ENCODE data around the gene IRF1.
A peak's percentile ranks its signal among the peaks of the same experiment; 100 is the strongest.
"Not testable (repeated sequence)": the region's sequence is repeated elsewhere in the genome, so short reads cannot be mapped to it uniquely, and the experiment has no call there.

Gene IRF1, protein sequence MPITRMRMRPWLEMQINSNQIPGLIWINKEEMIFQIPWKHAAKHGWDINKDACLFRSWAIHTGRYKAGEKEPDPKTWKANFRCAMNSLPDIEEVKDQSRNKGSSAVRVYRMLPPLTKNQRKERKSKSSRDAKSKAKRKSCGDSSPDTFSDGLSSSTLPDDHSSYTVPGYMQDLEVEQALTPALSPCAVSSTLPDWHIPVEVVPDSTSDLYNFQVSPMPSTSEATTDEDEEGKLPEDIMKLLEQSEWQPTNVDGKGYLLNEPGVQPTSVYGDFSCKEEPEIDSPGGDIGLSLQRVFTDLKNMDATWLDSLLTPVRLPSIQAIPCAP

DNA sequence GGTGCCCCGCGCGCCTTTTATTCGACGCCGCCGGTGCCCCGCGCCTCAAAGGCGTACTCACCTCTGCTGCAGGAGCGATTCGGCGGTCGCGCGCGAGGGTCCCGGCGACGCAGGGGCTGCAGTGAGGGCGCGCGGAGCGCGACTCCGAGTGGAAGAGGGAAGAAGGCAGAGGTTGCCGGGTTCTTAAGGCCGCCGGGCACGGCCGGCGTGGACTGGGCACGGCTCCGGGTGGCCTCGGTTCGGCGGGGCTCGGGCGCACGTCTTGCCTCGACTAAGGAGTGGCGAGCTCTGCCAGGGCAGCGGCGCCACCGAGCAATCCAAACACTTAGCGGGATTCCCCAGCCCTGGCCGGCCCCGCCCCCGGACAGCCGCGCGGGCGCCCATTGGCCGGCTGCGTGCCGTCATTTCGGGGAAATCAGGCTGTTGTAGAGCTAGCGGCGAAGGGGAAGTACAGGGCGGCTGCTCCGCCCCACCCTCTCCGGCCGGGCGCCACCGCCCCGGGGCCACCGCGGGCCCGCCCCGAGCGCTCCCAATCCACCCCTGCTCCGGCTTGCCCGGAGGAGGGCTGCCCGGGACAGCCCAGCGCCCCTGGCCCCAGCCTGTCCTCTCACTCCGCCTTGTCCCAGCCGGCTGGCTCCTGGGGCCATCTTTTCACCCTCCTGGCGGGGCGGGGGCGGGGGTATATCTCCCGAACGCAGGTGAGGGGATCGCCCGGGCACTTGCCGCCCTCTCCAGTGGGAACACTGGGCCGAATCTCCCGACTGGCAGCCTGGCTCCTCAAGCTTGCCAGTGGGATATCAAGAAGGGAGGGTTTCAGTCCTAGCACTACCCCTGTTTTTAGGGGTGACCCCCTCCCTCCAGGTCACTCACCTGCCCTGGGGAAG, at the start of gene IRF1:
IRF1 (minus strand) TSS at position 290 of the 884 bp plus-strand sequence. CDS start 1,295 bp downstream, outside the sequence.
- no peak for DNase-seq (ENCODE audit: low read depth, low spot score)

GRCh38 chr5:132540149-132540548, 49.6 kb upstream of the IRF1 start:
- no peak for DNase-seq (ENCODE audit: low read depth, low spot score)

- DNase-seq (ENCODE audit: low read depth, low spot score): no peak
These were observed 49.1 kb upstream of the IRF1 start for GRCh38 chr5:132539716-132540115.

DNA sequence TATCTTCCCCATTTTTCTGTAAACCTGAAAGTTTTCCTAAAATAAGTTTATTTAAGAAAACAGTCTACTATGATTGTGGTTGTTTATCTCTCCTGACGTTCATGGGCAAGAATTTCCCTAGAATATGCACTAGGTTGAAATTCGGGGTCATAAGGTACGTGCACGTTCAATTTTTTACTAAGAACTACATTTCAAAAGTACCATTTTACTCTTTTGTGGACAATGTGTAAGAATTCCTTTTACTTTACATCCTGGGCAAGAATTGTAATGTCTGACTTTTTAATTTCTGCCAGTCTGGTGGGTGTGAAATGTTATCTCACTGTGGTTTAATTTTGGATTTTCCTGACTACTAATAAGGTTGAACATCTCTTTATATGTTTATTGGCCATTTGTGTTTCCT, 40.4 kb upstream of the IRF1 start:
- DNase-seq (ENCODE audit: low read depth, low spot score): no peak

- no peak for DNase-seq (ENCODE audit: low read depth, low spot score)
These were observed 38.5 kb upstream of the IRF1 start for GRCh38 chr5:132528866-132529634.

DNA sequence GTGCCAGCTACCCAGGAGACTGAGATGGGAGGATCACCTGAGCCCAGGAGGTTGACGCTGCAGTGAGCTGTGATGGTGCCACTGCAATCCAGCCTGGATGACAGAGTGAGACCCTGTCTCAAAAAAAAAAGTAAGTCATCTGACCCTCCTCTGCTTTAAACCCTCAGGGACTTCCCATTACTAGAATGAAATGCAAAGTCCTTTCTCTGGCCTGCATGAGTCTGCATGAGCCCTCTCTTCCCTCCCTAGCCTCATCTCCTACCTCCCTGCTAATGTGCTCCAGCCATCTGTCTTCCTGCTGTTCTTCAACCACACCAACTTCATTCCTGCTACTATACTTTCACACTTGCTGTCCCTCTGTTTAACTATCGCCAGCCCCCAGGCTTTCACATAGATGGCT, 37.4 kb upstream of the IRF1 start:
- no peak for DNase-seq (ENCODE audit: low read depth, low spot score)

- DNase-seq (ENCODE audit: low read depth, low spot score): no peak
These were observed 36.5 kb upstream of the IRF1 start for GRCh38 chr5:132526974-132527564.

GRCh38 chr5:132526290-132526973, 35.9 kb upstream of the IRF1 start:
- peak; percentile 17 for DNase-seq (ENCODE audit: low read depth, low spot score)

DNA sequence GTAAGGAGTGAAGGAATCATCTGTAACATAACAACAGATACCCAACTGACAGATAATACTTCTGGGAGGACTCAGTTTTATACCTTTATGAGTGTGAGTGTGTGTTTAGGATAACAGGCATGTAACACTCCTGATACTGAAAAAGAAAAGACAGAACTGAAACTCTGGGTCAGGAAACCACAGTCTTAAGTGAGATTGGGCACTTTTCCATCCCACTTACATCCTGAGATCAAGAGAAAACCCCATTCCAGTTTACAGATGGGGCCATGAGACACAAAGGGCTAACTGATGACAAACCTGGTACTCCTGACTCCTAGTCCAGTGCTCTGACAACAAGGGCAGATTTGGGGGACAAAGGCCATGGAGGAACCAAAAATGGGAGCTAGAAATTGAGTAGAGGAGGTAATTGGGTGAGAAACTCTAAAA, 34.7 kb upstream of the IRF1 start:
- no peak for DNase-seq (ENCODE audit: low read depth, low spot score)

GRCh38 chr5:132524877-132525276, 34.3 kb upstream of the IRF1 start:
- not testable (repeated sequence) for DNase-seq (ENCODE audit: low read depth, low spot score)

GRCh38 chr5:132522067-132522466, 31.5 kb upstream of the IRF1 start:
- DNase-seq (ENCODE audit: low read depth, low spot score): not testable (repeated sequence)

DNA sequence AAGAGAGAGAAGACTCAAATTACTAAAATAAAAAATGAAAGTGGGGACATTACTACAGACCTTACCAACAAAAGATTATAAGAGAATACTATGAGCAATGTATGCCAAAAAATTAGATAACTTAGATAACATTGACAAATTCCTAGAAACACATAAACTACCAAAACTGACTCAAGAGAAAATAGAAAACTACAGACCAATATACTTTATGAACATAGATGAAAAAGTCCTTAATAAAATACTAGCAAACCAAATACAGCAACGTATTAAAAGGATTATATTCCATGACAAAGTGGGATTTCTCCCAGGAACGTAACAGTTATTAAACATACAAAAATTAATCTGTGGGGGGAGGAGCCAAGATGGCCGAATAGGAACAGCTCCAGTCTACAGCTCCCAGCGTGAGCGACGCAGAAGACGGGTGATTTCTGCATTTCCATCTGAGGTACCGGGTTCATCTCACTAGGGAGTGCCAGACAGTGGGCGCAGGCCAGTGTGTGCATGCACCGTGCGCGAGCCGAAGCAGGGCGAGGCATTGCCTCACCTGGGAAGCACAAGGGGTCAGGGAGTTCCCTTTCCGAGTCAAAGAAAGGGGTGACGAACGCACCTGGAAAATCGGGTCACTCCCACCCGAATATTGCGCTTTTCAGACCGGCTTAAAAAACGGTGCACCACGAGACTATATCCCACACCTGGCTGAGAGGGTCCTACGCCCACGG, 23.2 kb upstream of the IRF1 start:
- DNase-seq (ENCODE audit: low read depth, low spot score): not testable (repeated sequence)

DNA sequence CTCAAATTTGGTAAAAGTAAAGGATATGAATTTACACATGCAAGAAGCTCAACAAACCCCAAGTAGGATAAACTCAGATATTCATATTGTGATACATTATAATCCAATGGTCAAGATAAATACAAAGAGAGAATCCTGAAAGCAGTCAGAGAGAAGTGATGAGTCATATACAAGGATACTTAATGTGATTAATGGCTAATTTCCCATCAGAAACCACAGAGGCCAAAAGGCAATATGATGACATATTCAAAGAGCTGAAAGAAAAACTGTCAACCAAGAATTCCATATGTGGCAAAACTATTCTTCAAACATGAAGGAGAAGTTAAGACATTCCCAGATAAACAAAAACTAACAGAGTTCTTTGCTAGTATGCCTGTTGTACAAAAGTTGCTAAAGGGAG, 19.5 kb upstream of the IRF1 start:
- DNase-seq (ENCODE audit: low read depth, low spot score): no peak

DNA sequence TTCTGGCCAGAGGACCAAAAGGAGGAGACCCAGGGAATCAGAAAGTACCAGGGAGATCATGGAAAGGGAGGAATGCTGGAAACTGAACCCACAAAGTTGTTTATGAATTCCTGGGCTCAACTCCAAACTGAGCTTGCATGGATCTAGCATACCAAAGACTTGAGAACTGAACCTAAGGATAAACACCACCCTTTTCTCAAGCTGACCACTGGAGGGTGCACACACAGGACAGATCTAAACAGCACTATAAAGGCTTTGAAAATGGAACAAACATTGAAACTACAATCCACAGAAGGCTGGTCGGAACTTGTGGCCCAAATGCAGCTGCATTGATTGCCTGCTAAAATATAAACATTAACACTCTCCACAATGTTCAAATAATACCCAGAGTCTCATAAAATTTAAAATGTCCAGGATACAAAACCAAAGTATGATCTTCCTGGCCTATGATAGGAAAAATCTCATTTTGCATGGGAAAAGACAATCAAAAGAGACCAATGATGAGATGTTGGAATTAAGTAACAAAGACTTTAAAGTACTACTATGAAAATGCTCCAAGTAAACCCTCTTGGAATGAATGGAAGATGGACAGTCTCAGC, 15.6 kb upstream of the IRF1 start:
- DNase-seq (ENCODE audit: low read depth, low spot score): no peak

- no peak for DNase-seq (ENCODE audit: low read depth, low spot score)
These were observed 15.1 kb upstream of the IRF1 start for GRCh38 chr5:132505641-132506040.

DNA sequence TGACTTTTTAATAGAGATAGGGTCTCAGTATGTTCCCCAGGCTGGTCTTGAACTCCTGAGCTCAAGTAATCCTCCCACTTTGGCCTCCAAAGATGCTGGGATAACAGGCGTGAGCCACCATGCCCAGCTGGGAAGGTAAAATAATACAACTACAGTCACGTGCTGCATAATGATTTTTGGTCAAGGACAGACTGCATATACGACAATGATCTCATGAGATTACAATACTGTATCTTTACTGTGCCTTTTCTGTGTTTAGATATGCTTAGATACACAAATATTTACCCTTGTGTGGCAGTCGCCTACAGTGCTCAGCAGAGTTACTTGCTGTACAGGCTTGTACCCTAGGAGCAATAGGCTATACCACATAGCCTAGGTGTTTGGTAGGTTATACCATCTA, 14.2 kb upstream of the IRF1 start:
- no peak for DNase-seq (ENCODE audit: low read depth, low spot score)

GRCh38 chr5:132503244-132503643, 12.7 kb upstream of the IRF1 start:
- DNase-seq (ENCODE audit: low read depth, low spot score): no peak

DNA sequence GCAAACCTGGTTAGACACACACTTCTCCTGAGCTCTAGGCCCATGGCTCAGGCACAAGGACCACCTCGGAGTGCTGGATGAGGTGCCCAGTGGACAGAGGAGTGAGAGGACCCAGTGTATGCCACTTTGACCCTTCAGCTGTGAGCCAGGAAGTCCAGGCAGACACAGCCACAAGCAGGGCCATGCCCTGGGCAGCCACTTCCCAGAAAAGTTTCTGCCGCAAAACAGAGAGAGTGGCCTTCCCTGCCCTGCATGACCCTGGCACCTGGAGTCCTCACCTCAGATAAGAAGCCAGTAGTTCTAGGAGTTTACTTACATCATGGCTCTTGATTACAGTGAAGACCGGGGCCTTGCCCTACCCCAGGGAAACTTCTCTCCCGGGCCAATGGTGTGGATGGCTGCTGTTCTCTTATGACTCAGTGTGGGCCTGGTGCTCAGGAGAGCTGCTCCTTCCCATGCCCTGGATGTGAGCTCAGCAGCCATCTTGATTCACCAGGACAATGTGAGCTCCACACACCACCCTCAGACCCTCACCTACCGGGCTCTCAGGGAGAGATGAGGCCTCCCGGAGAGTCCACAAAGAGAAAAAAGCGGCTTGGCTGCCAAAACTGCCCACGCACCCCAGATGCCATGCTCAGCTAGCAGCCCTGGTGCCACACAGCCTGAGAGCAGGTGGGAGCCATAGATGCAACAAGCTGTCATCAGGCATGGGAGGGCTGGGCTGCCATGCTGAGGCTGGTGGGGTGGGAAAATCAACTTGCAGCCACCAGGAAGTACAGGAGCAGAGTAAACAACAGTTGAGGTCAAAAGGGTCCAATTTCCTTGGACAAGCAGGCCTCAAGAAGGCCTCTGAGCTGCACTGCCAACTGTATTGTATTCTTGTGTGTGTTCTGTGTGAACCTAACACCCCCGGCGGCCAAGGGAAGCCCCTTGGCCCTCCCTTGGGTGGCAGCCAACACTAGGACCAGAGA, 11.7 kb upstream of the IRF1 start:
- no peak for DNase-seq (ENCODE audit: low read depth, low spot score)

DNA sequence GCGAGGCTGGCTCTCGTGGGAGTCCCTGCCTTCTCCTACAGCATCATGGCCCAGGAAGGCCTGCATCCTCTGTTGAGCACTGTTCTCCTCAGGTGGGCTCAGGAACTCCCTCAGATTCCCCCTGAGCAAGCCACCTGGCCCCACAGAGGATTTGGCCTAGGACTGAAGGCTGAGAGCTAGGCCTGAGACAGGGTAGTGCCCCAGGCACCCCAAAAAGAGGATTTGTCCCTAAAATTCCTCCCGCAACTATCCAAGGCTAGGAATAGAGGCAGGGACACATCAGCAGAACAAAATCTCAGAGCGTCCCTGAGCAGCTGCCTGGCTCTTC, 11.0 kb upstream of the IRF1 start:
- no peak for DNase-seq (ENCODE audit: low read depth, low spot score)
